ENCODE measurements around the gene ERC1. TPM values are rescaled to one million over a fixed set of nuclear protein-coding genes. Genes with fewer than 3 reads are reported as not detected.
"Not testable (repeated sequence)": the region's sequence is repeated elsewhere in the genome, so short reads cannot be mapped to it uniquely, and the experiment has no call there.

ERC1 gene
- total and polyA plus RNA-seq, 9 of the 15 experiments (the other 6 are each of a cell fraction or from before 2014, with no cell fraction given): 0.74 to 11.8 (median 4.8) TPM

GRCh38 chr12:1341270-1341669 is 350.2 kb downstream of the ERC1 start:
- H3K36me3 ChIP-seq (ENCODE audit: control insufficient read depth, insufficient read depth, low read length); H3K4me1 ChIP-seq (replicated peaks in 1 of 2; ENCODE audit: control insufficient read depth in 2 of 2, insufficient read depth in 2 of 2, low read length in 2 of 2); intact Hi-C loops (cut with micrococcal nuclease); DNase-seq (ENCODE audit: extremely low read depth in 1 of 4, low spot score in 3 of 4); H3K4me2 ChIP-seq (ENCODE audit: insufficient read depth, low read length); H3K4me3 ChIP-seq; H3K9me1 ChIP-seq (ENCODE audit: control insufficient read depth, insufficient read depth, low read length); FAIRE-seq; POLR2A ChIA-PET; CTCF ChIA-PET (ENCODE audit: low intra/inter-chr PET ratio); H2AFZ ChIP-seq (ENCODE audit: low read depth, low read length); H3K27ac ChIP-seq (ENCODE audit: extremely low read depth, low read depth, low read length); H3K9me3 ChIP-seq (replicated peaks; ENCODE audit: control insufficient read depth, insufficient read depth, low read depth, low read length); BruUV-seq (replicated peaks); H3K27me3 ChIP-seq (ENCODE audit: control insufficient read depth in 2 of 2, insufficient read depth in 2 of 2, low read length in 2 of 2); H3K9ac ChIP-seq (ENCODE audit: insufficient read depth in 1 of 2, low read depth in 2 of 2, low read length in 2 of 2); ATAC-seq; H3K79me2 ChIP-seq (ENCODE audit: control insufficient read depth, insufficient read depth, low read length); H4K20me1 ChIP-seq (replicated peaks; ENCODE audit: control insufficient read depth, insufficient read depth, low read length); in situ Hi-C loops (cut with MboI): not testable (repeated sequence)
- WGBS (ENCODE audit: insufficient coverage, low coverage, missing lambda C conversion rate): 87% methylated on average over 6 of the region's 6 CpGs
- peak; percentile 91 for TF ChIP-seq ZNF146 (CRISPR knock-in tag; IDR thresholded peaks at IDR 0.05; ENCODE audit: unreplicated experiment)

- FAIRE-seq (peak; percentile 11), ATAC-seq (no peak), DNase-seq (ENCODE audit: extremely low read depth in 1 of 4, low spot score in 3 of 4) (no peak)
- Histone ChIP-seq H3K4me3 (no peak overlapping the region), H3K9ac (ENCODE audit: insufficient read depth in 1 of 2, low read depth in 2 of 2, low read length in 2 of 2) (peak overlapping the region in 1 of 2 experiments; percentile 40; a peak in 1 of 4 replicates), H3K9me3 (replicated peaks; ENCODE audit: control insufficient read depth, insufficient read depth, low read depth, low read length) (no peaks in the 10 kb centered on the region), H4K20me1 (replicated peaks; ENCODE audit: control insufficient read depth, insufficient read depth, low read length) (no peaks in the 10 kb centered on the region), H3K79me2 (ENCODE audit: control insufficient read depth, insufficient read depth, low read length) (no peaks in the 10 kb centered on the region), H3K36me3 (ENCODE audit: control insufficient read depth, insufficient read depth, low read length) (no peaks in the 10 kb centered on the region), H3K4me1 (replicated peaks in 1 of 2; ENCODE audit: control insufficient read depth in 2 of 2, insufficient read depth in 2 of 2, low read length in 2 of 2) (peaks cover 7% of the 10 kb centered on the region in 2 experiments; a peak in 4 of 5 replicates), H2AFZ (ENCODE audit: low read depth, low read length) (peak overlapping the region; percentile 67), H3K9me1 (ENCODE audit: control insufficient read depth, insufficient read depth, low read length) (no peaks in the 10 kb centered on the region), H3K27me3 (ENCODE audit: control insufficient read depth in 2 of 2, insufficient read depth in 2 of 2, low read length in 2 of 2) (no peaks in the 10 kb centered on the region), H3K4me2 (ENCODE audit: insufficient read depth, low read length) (peak overlapping the region; percentile 14; the same call in 1 of the 2 replicates), H3K27ac (ENCODE audit: extremely low read depth, low read depth, low read length) (peak overlapping the region; percentile 40; the same call in 2 of the 3 replicates)
- in situ Hi-C loops (cut with MboI) (no loop called here), intact Hi-C loops (cut with micrococcal nuclease) (no loop called here)
- ChIA-PET CTCF (ENCODE audit: low intra/inter-chr PET ratio) (no interaction called here), POLR2A (interaction anchor here (0.6 kb wide), 1 partner anchor 15 kb away, joined by 3 read pairs; no protein-coding TSS in a partner anchor)
- 17% methylated on average over 6 of the region's 6 CpGs for WGBS (ENCODE audit: insufficient coverage, low coverage, missing lambda C conversion rate)
- no TSS peak for BruUV-seq (replicated peaks)
- TF ChIP-seq ZKSCAN8 (CRISPR knock-in tag; IDR thresholded peaks at IDR 0.05): no peak
- no peak for TF ChIP-seq CREBBP (IDR thresholded peaks at IDR 0.05; ENCODE audit: low read depth, low read length)
- TF ChIP-seq HMBOX1 (IDR thresholded peaks at IDR 0.05): peak; percentile 57; the same call in 1 of the 2 replicates
- 0 out of 2 replicates have a peak, but pooled peaks have one; percentile 16 for TF ChIP-seq MEF2A (IDR thresholded peaks at IDR 0.05; ENCODE audit: control insufficient read depth, low read depth, low read length)
Measured at GRCh38 chr12:1343422-1343821, 352.4 kb downstream of the ERC1 start.

Measured in K562 (cell line).